Panc1 (cell line): ENCODE data around the gene COL5A1. TPM values are rescaled to one million over a fixed set of nuclear protein-coding genes. Genes with fewer than 3 reads are reported as not detected.

Source experiments
- ATAC-seq: fragments of 200-7000 bp; cut with Tn5 transposase; 2 replicates; pipeline ENCODE4 v1.9.1; 2020; ENCODE audit warnings: mild to moderate bottlenecking, moderate library complexity
- BruUV-seq: library from RNA; stranded (reverse); fragments of 400-500 nt; replicated peaks from 2 replicates; lab custom pipeline; 2021; lab: Mats Ljungman, UMichigan
- CTCF ChIA-PET: fragments of 300-600 bp; sonication (Branson Sonifier 250); formaldehyde crosslinking; loops from one replicate; lab custom pipeline; 2022; ENCODE audit warnings: antibody characterized with exemption; lab: Charles Lee
- POLR2A ChIA-PET: fragments of 300-600 bp; sonication (Branson Sonifier 250); formaldehyde crosslinking; loops from one replicate; lab custom pipeline; 2022; ENCODE audit warnings: antibody characterized with exemption; lab: Charles Lee
- DNase-seq: peaks from one replicate; pipeline ENCODE4 v3.0.0-alpha.2; 2010; ENCODE audit warnings: low read depth, low spot score
- H3K27ac ChIP-seq: 2 replicates; pipeline ENCODE4 v1.5.1; 2011; ENCODE audit warnings: mild to moderate bottlenecking, low read length, inconsistent platforms
- H3K27me3 ChIP-seq: fragments of 200-500 bp; sonication (Bioruptor generic); 2 replicates; pipeline ENCODE4 v1.6.0; 2014; ENCODE audit warnings: low read length, inconsistent platforms; ENCODE audit not compliant: control insufficient read depth, insufficient read depth
- H3K36me3 ChIP-seq: fragments of 200-500 bp; sonication (Bioruptor generic); 2 replicates; pipeline ENCODE4 v1.5.1; 2014; ENCODE audit warnings: inconsistent platforms, mild to moderate bottlenecking, low read length, moderate library complexity; ENCODE audit not compliant: control insufficient read depth, insufficient read depth
- H3K4me1 ChIP-seq: 2 replicates; pipeline ENCODE4 v1.5.1; 2011; ENCODE audit warnings: inconsistent platforms, mild to moderate bottlenecking, low read length, moderate library complexity; ENCODE audit not compliant: control insufficient read depth, insufficient read depth
- H3K4me3 ChIP-seq, 2 experiments: 2 replicates each; pipeline ENCODE4 v1.5.1; 2011 to 2012; ENCODE audit warnings: low read depth in 2 of 2, low read length in 2 of 2, mild to moderate bottlenecking in 2 of 2, inconsistent platforms in 1 of 2, moderate library complexity in 1 of 2
- H3K9me3 ChIP-seq: fragments of 200-500 bp; sonication (Bioruptor generic); 2 replicates; pipeline ENCODE4 v1.5.1; 2014; ENCODE audit warnings: low read depth, mild to moderate bottlenecking, inconsistent platforms, low read length, moderate library complexity; ENCODE audit not compliant: control insufficient read depth, insufficient read depth
- POLR2AphosphoS5 ChIP-seq: IDR thresholded peaks from 2 replicates; pipeline ENCODE4 v1.6.1; 2012; ENCODE audit warnings: mild to moderate bottlenecking, low read depth, low read length, moderate library complexity
- REST ChIP-seq, 2 experiments: IDR thresholded peaks; 2 replicates each; pipeline ENCODE4 v1.6.1; 2011 to 2012; ENCODE audit warnings: low read depth in 2 of 2, control low read depth in 1 of 2, low read length in 1 of 2, mild to moderate bottlenecking in 1 of 2, moderate library complexity in 1 of 2; ENCODE audit not compliant: insufficient read depth in 1 of 2
- SIN3A ChIP-seq: IDR thresholded peaks from 2 replicates; pipeline ENCODE4 v1.6.1; 2012; ENCODE audit warnings: low read depth, mild to moderate bottlenecking, low read length, moderate library complexity, borderline replicate concordance; ENCODE audit not compliant: insufficient read depth
- TCF7L2 ChIP-seq: IDR thresholded peaks from 2 replicates; pipeline ENCODE4 v1.6.1; 2011; ENCODE audit warnings: mild to moderate bottlenecking, low read depth, low read length, inconsistent platforms
- in situ Hi-C: cut with HindIII; loops from 2 replicates; pipeline ENCODE4 v1.10.0; 2016; ENCODE audit warnings: low sequenced_read_pairs, low pct_unique_long_range_greater_than_20kb
- intact Hi-C: fragments of 100-400 bp; cut with micrococcal nuclease; formaldehyde crosslinking; loops from one replicate; pipeline ENCODE4 v1.10.0; 2022; ENCODE audit not compliant: unreplicated experiment
- total RNA-seq: library from RNA; stranded (reverse); gene quantifications from one replicate; pipeline ENCODE4 v1.2.1, GENCODE V29; 2021; ENCODE audit not compliant: unreplicated experiment
- TF ChIP-seq, protein P1 (sequence below): fragments of 450-650 bp; IDR thresholded peaks from 2 replicates; pipeline ENCODE4 v1.5.1; 2017; ENCODE audit warnings: mild to moderate bottlenecking

Gene COL5A1
- total RNA-seq, 1 experiment from 2014 or later, result 5.7 TPM

GRCh38 chr9:134694714-134695113 is 53.1 kb downstream of the COL5A1 start:
- Histone ChIP-seq H3K4me3 (no peak overlapping the region), H3K9me3 (no peaks in the 10 kb centered on the region), H3K36me3 (no peaks in the 10 kb centered on the region), H3K27me3 (no peaks in the 10 kb centered on the region), H3K27ac (no peak overlapping the region), H3K4me1 (no peaks in the 10 kb centered on the region)
- DNase-seq, result no peak
- in situ Hi-C loops (no loop called here), intact Hi-C loops (no loop called here)
- no peak for TF ChIP-seq REST (IDR thresholded peaks at IDR 0.05; ENCODE audit: insufficient read depth in 1 of 2, low read depth in 2 of 2, low read length in 1 of 2)
- no peak for TF ChIP-seq TCF7L2
- TF ChIP-seq POLR2AphosphoS5, result no peak
- TF ChIP-seq, protein P1, sequence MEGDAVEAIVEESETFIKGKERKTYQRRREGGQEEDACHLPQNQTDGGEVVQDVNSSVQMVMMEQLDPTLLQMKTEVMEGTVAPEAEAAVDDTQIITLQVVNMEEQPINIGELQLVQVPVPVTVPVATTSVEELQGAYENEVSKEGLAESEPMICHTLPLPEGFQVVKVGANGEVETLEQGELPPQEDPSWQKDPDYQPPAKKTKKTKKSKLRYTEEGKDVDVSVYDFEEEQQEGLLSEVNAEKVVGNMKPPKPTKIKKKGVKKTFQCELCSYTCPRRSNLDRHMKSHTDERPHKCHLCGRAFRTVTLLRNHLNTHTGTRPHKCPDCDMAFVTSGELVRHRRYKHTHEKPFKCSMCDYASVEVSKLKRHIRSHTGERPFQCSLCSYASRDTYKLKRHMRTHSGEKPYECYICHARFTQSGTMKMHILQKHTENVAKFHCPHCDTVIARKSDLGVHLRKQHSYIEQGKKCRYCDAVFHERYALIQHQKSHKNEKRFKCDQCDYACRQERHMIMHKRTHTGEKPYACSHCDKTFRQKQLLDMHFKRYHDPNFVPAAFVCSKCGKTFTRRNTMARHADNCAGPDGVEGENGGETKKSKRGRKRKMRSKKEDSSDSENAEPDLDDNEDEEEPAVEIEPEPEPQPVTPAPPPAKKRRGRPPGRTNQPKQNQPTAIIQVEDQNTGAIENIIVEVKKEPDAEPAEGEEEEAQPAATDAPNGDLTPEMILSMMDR, result no peak
- no peak for ATAC-seq
- CTCF ChIA-PET, result no interaction called here
- POLR2A ChIA-PET, result no interaction called here
- BruUV-seq, result no TSS peak

- H3K36me3 ChIP-seq, result no peaks in the 10 kb centered on the region
- ChIA-PET CTCF (no interaction called here), POLR2A (no interaction called here)
- intact Hi-C loops (no loop called here), in situ Hi-C loops (no loop called here)
- H3K4me1 ChIP-seq, result no peaks in the 10 kb centered on the region
- ATAC-seq, result no peak
- TF ChIP-seq TCF7L2 (no peak), SIN3A (no peak), REST (IDR thresholded peaks at IDR 0.05; ENCODE audit: insufficient read depth in 1 of 2, low read depth in 2 of 2, low read length in 1 of 2) (no peak), POLR2AphosphoS5 (no peak)
- TF ChIP-seq, protein P1, result no peak
- BruUV-seq, result no TSS peak
- DNase-seq, result no peak
- H3K27ac ChIP-seq, result no peak overlapping the region
- H3K9me3 ChIP-seq, result no peaks in the 10 kb centered on the region
- H3K4me3 ChIP-seq, result no peak overlapping the region
- no peaks in the 10 kb centered on the region for H3K27me3 ChIP-seq
Observed at GRCh38 chr9:134695144-134695543, 53.5 kb downstream of the COL5A1 start.
